NCI-H2227 treated with DMSO at 0.1 percent for 48 hours (cell line): ENCODE data around the gene PEX16.

ENCODE experiments used
- DNase-seq: peaks from one replicate; lab custom pipeline; 2025; lab: John Stamatoyannopoulos, UW

The PEX16 gene

GRCh38 chr11:45917623-45918330, at the start of gene PEX16:
Gene PEX16 (minus strand): TSS chr11:45917877. CDS start chr11:45917811, 66 bp downstream.
- peak; percentile 96 for DNase-seq

GRCh38 chr11:45964911-45965389, 47.3 kb upstream of the PEX16 start:
- peak; percentile 78 for DNase-seq

- DNase-seq: no peak
Observed at GRCh38 chr11:45961751-45962240, 44.1 kb upstream of the PEX16 start.

GRCh38 chr11:45960387-45961095, 42.9 kb upstream of the PEX16 start:
- DNase-seq: no peak

- DNase-seq: no peak
Observed at GRCh38 chr11:45959851-45960250, 42.2 kb upstream of the PEX16 start.

GRCh38 chr11:45949992-45950407, 32.3 kb upstream of the PEX16 start:
- DNase-seq: no peak

- no peak for DNase-seq
Observed at GRCh38 chr11:45948356-45948755, 30.7 kb upstream of the PEX16 start.

GRCh38 chr11:45947885-45948284, 30.2 kb upstream of the PEX16 start:
- DNase-seq: no peak

GRCh38 chr11:45945397-45945999, 27.8 kb upstream of the PEX16 start:
- no peak for DNase-seq

GRCh38 chr11:45942381-45942780, 24.7 kb upstream of the PEX16 start:
- DNase-seq: no peak

GRCh38 chr11:45941285-45941684, 23.6 kb upstream of the PEX16 start:
- no peak for DNase-seq

GRCh38 chr11:45939836-45940235, 22.2 kb upstream of the PEX16 start:
- DNase-seq: no peak

- no peak for DNase-seq
Observed at GRCh38 chr11:45937916-45938315, 20.2 kb upstream of the PEX16 start.

GRCh38 chr11:45936511-45937054, 18.9 kb upstream of the PEX16 start:
- DNase-seq: no peak

- DNase-seq: no peak
Observed at GRCh38 chr11:45935349-45936064, 17.8 kb upstream of the PEX16 start.

- no peak for DNase-seq
Observed at GRCh38 chr11:45934580-45935318, 17.1 kb upstream of the PEX16 start.

- no peak for DNase-seq
Observed at GRCh38 chr11:45933846-45934579, 16.3 kb upstream of the PEX16 start.

- DNase-seq: no peak
Observed at GRCh38 chr11:45933131-45933831, 15.6 kb upstream of the PEX16 start.

GRCh38 chr11:45932217-45932616, 14.5 kb upstream of the PEX16 start:
- DNase-seq: no peak

- DNase-seq: no peak
Observed at GRCh38 chr11:45931739-45932138, 14.1 kb upstream of the PEX16 start.
